Smooth muscle cell (in vitro differentiated cells): ENCODE measurements around the gene PEX11G. TPM values are rescaled to one million over a fixed set of nuclear protein-coding genes. Genes with fewer than 3 reads are reported as not detected.

ENCODE experiments used
- DNase-seq: peaks from one replicate; lab custom pipeline; 2025; ENCODE audit not compliant: unreplicated experiment; lab: John Stamatoyannopoulos, UW
- H2AFZ ChIP-seq: fragments of 200-600 bp; sonication (generic); 2 replicates; pipeline ENCODE4 v1.6.0; 2016; ENCODE audit warnings: antibody characterized with exemption, low read depth, mild to moderate bottlenecking
- H3F3A ChIP-seq: fragments of 200-600 bp; sonication (generic); 2 replicates; pipeline ENCODE4 v1.6.0; 2017; ENCODE audit warnings: antibody characterized with exemption, low read depth
- H3K27ac ChIP-seq: fragments of 200-600 bp; sonication (generic); 2 replicates; pipeline ENCODE4 v1.5.1; 2016; ENCODE audit warnings: low read depth, mild to moderate bottlenecking
- H3K27me3 ChIP-seq: fragments of 200-600 bp; sonication (generic); 2 replicates; pipeline ENCODE4 v1.6.1; 2016; ENCODE audit warnings: low read depth, mild to moderate bottlenecking
- H3K36me3 ChIP-seq: fragments of 200-600 bp; sonication (generic); 2 replicates; pipeline ENCODE4 v1.5.1; 2016; ENCODE audit warnings: low read depth
- H3K4me1 ChIP-seq: fragments of 200-600 bp; sonication (generic); 2 replicates; pipeline ENCODE4 v1.5.1; 2016; ENCODE audit warnings: low read depth
- H3K4me2 ChIP-seq: fragments of 200-600 bp; sonication (generic); 2 replicates; pipeline ENCODE4 v1.6.0; 2016; ENCODE audit warnings: mild to moderate bottlenecking
- H3K4me3 ChIP-seq: fragments of 200-600 bp; sonication (generic); 2 replicates; pipeline ENCODE4 v1.5.1; 2016; ENCODE audit warnings: mild to moderate bottlenecking
- H3K79me2 ChIP-seq: fragments of 200-600 bp; sonication (generic); 2 replicates; pipeline ENCODE4 v1.6.0; 2016; ENCODE audit warnings: low read depth, mild to moderate bottlenecking
- H3K9ac ChIP-seq: fragments of 200-600 bp; sonication (generic); 2 replicates; pipeline ENCODE4 v1.6.0; 2016; ENCODE audit warnings: low read depth
- H3K9me3 ChIP-seq: fragments of 200-600 bp; sonication (generic); replicated peaks from 2 replicates; pipeline ENCODE4 v1.5.1; 2016; ENCODE audit warnings: low read depth
- H4K20me1 ChIP-seq: fragments of 200-600 bp; sonication (generic); 2 replicates; pipeline ENCODE4 v1.6.0; 2016; ENCODE audit warnings: low read depth
- CTCF ChIP-seq: fragments of 200-600 bp; sonication (generic); IDR thresholded peaks from 2 replicates; pipeline ENCODE4 v1.5.1; 2017; ENCODE audit warnings: borderline replicate concordance, mild to moderate bottlenecking, antibody characterized with exemption; ENCODE audit not compliant: insufficient read depth, poor library complexity, severe bottlenecking
- WGBS: methylation state at CpG from one replicate; pipeline ENCODE4 v1.1.7; 2016; ENCODE audit warnings: low lambda C conversion rate; 5-methylcytosine and 5-hydroxymethylcytosine counted together
- polyA plus RNA-seq: library from polyadenylated mRNA; unstranded; fragments of >200 nt; fragmentation: Nextera tagmentation; extraction: Ambion mirVana; gene quantifications from 2 replicates; pipeline ENCODE4 v1.2.1, GENCODE V29; 2016
- total RNA-seq: library from RNA; depleted of rRNA; stranded (reverse); fragments of >200 nt; gene quantifications from 2 replicates; pipeline ENCODE4 v1.2.3, GENCODE V29; 2014

PEX11G gene
- total and polyA plus RNA-seq, 2 experiments from 2014 or later, result 4.3 TPM; not detected in 1

- no peaks in the 10 kb centered on the region for H3K4me1 ChIP-seq
- no peak for TF ChIP-seq CTCF
- peaks cover 28% of the 10 kb centered on the region for H3K79me2 ChIP-seq
- no peaks in the 10 kb centered on the region for H3K9me3 ChIP-seq
- H3K27me3 ChIP-seq, result no peaks in the 10 kb centered on the region
- H3K27ac ChIP-seq, result peak overlapping the region; percentile 22
- H2AFZ ChIP-seq, result no peak overlapping the region
- no peak overlapping the region for H3K9ac ChIP-seq
- DNase-seq, result no peak
- 23% methylated on average over 5 of the region's 5 CpGs for WGBS
- H3K36me3 ChIP-seq, result no peaks in the 10 kb centered on the region
- H3F3A ChIP-seq, result no peaks in the 10 kb centered on the region
- no peak overlapping the region for H3K4me3 ChIP-seq
- H4K20me1 ChIP-seq, result peaks cover 96% of the 10 kb centered on the region
- H3K4me2 ChIP-seq, result peak overlapping the region; percentile 37
Observed at GRCh38 chr19:7427944-7428343, 60.9 kb downstream of the PEX11G start.

GRCh38 chr19:7426986-7427385, 61.8 kb downstream of the PEX11G start:
- Histone ChIP-seq H2AFZ (no peak overlapping the region), H3K27ac (peak overlapping the region; percentile 62), H3K4me1 (no peaks in the 10 kb centered on the region), H3K27me3 (no peaks in the 10 kb centered on the region), H3K4me2 (no peak overlapping the region), H3K4me3 (no peak overlapping the region), H4K20me1 (peaks cover 96% of the 10 kb centered on the region), H3K79me2 (peaks cover 26% of the 10 kb centered on the region), H3K9me3 (no peaks in the 10 kb centered on the region), H3K36me3 (no peaks in the 10 kb centered on the region), H3F3A (no peaks in the 10 kb centered on the region), H3K9ac (no peak overlapping the region)
- DNase-seq, result no peak
- WGBS, result 91% methylated on average over 9 of the region's 9 CpGs
- TF ChIP-seq CTCF, result no peak

Other genes with a start within 250 kb of the PEX11G start
- gene INSR, start 194.6 kb downstream of the PEX11G start, total RNA-seq, result 8.5 and 12.7 TPM in 2 replicates
- gene INSR, start 194.6 kb downstream of the PEX11G start, polyA plus RNA-seq, result 2.8 and 3.9 TPM in 2 replicates
- 18.0 and 24.0 TPM in 2 replicates for gene ARHGEF18, start 140.1 kb downstream of the PEX11G start, total RNA-seq
- 18.8 and 26.0 TPM in 2 replicates for gene ARHGEF18, start 140.1 kb downstream of the PEX11G start, polyA plus RNA-seq
- gene ZNF358, start 27.1 kb upstream of the PEX11G start, total RNA-seq, result 47.9 and 67.2 TPM in 2 replicates
- 34.4 and 40.8 TPM in 2 replicates for gene ZNF358, start 27.1 kb upstream of the PEX11G start, polyA plus RNA-seq
- gene MCOLN1, start 33.6 kb upstream of the PEX11G start, total RNA-seq, result 5.5 and 9.8 TPM in 2 replicates
- gene MCOLN1, start 33.6 kb upstream of the PEX11G start, polyA plus RNA-seq, result 19.2 and 35.2 TPM in 2 replicates
- 40.7 and 55.6 TPM in 2 replicates for gene PNPLA6, start 46.7 kb upstream of the PEX11G start, total RNA-seq
- 22.3 and 40.0 TPM in 2 replicates for gene PNPLA6, start 46.7 kb upstream of the PEX11G start, polyA plus RNA-seq
- 1.5 and 1.8 TPM in 2 replicates for gene CAMSAP3, start 106.8 kb upstream of the PEX11G start, total RNA-seq
- gene CAMSAP3, start 106.8 kb upstream of the PEX11G start, polyA plus RNA-seq, result 1.4 and 10.7 TPM in 2 replicates
- 26.9 and 36.3 TPM in 2 replicates for gene XAB2, start 140.5 kb upstream of the PEX11G start, total RNA-seq
- 26.9 and 34.2 TPM in 2 replicates for gene XAB2, start 140.5 kb upstream of the PEX11G start, polyA plus RNA-seq
- gene PET100, start 140.8 kb upstream of the PEX11G start, total RNA-seq, result 14.5 and 22.1 TPM in 2 replicates
- gene PET100, start 140.8 kb upstream of the PEX11G start, polyA plus RNA-seq, result 354 and 386 TPM in 2 replicates
- not detected in 2 replicates for gene PCP2, start 144.7 kb upstream of the PEX11G start, total RNA-seq
- gene PCP2, start 144.7 kb upstream of the PEX11G start, polyA plus RNA-seq, result 0.35 and 0.56 TPM in 2 replicates
- 11.6 and 17.8 TPM in 2 replicates for gene STXBP2, start 148.1 kb upstream of the PEX11G start, total RNA-seq
- 32.7 and 67.2 TPM in 2 replicates for gene STXBP2, start 148.1 kb upstream of the PEX11G start, polyA plus RNA-seq
- gene RETN, start 180.0 kb upstream of the PEX11G start, total RNA-seq, result not detected in 2 replicates
- not detected in 2 replicates for gene RETN, start 180.0 kb upstream of the PEX11G start, polyA plus RNA-seq
- gene MCEMP1, start 188.1 kb upstream of the PEX11G start, total RNA-seq, result not detected in 2 replicates
- not detected in 2 replicates for gene MCEMP1, start 188.1 kb upstream of the PEX11G start, polyA plus RNA-seq
- gene TRAPPC5, start 191.8 kb upstream of the PEX11G start, total RNA-seq, result 61.4 and 61.8 TPM in 2 replicates
- gene TRAPPC5, start 191.8 kb upstream of the PEX11G start, polyA plus RNA-seq, result 166 and 174 TPM in 2 replicates
- gene FCER2, start 213.1 kb upstream of the PEX11G start, total RNA-seq, result not detected in 2 replicates
- gene FCER2, start 213.1 kb upstream of the PEX11G start, polyA plus RNA-seq, result not detected in 2 replicates
- gene CLEC4G, start 243.1 kb upstream of the PEX11G start, total RNA-seq, result not detected in 2 replicates
- not detected in 2 replicates for gene CLEC4G, start 243.1 kb upstream of the PEX11G start, polyA plus RNA-seq